GM18861 (cell line): Measurements from ENCODE around the gene ERAP2.
"Not testable (repeated sequence)": the region's sequence is repeated elsewhere in the genome, so short reads cannot be mapped to it uniquely, and the experiment has no call there.

Experiments
- ATAC-seq: cut with Tn5 transposase; IDR thresholded peaks from one replicate; pipeline ENCODE4 v1.9.1; 2021; ENCODE audit not compliant: unreplicated experiment

Gene ERAP2

GRCh38 chr5:96876292-96876850 is at the start of gene ERAP2:
TSS of gene ERAP2 (plus strand) at chr5:96876500. CDS start at chr5:96879686, 3,186 bp downstream.
- ATAC-seq = peak; percentile 49

- ATAC-seq = no peak
Measured at GRCh38 chr5:96829297-96829696, 47.0 kb upstream of the ERAP2 start.

GRCh38 chr5:96834016-96834415 is 42.3 kb upstream of the ERAP2 start:
- ATAC-seq = no peak

GRCh38 chr5:96835791-96836191 is 40.5 kb upstream of the ERAP2 start:
- no peak for ATAC-seq

- no peak for ATAC-seq
Measured at GRCh38 chr5:96836817-96837216, 39.5 kb upstream of the ERAP2 start.

GRCh38 chr5:96837303-96837702 is 39.0 kb upstream of the ERAP2 start:
- no peak for ATAC-seq

GRCh38 chr5:96838201-96839070 is 37.9 kb upstream of the ERAP2 start:
- ATAC-seq = no peak

GRCh38 chr5:96839071-96839592 is 37.2 kb upstream of the ERAP2 start:
- no peak for ATAC-seq

GRCh38 chr5:96841931-96842330 is 34.4 kb upstream of the ERAP2 start:
- ATAC-seq = not testable (repeated sequence)

GRCh38 chr5:96843140-96843539 is 33.2 kb upstream of the ERAP2 start:
- ATAC-seq = no peak

GRCh38 chr5:96844481-96844990 is 31.8 kb upstream of the ERAP2 start:
- ATAC-seq = no peak

GRCh38 chr5:96851312-96852062 is 24.8 kb upstream of the ERAP2 start:
- ATAC-seq = no peak

GRCh38 chr5:96852759-96853158 is 23.5 kb upstream of the ERAP2 start:
- ATAC-seq = no peak

- no peak for ATAC-seq
Measured at GRCh38 chr5:96854067-96854466, 22.2 kb upstream of the ERAP2 start.

- ATAC-seq = no peak
Measured at GRCh38 chr5:96855031-96855872, 21.0 kb upstream of the ERAP2 start.

GRCh38 chr5:96856371-96856770 is 19.9 kb upstream of the ERAP2 start:
- ATAC-seq = no peak

- ATAC-seq = no peak
Measured at GRCh38 chr5:96857454-96857853, 18.8 kb upstream of the ERAP2 start.

GRCh38 chr5:96857924-96858323 is 18.4 kb upstream of the ERAP2 start:
- no peak for ATAC-seq

GRCh38 chr5:96859375-96859774 is 16.9 kb upstream of the ERAP2 start:
- no peak for ATAC-seq

GRCh38 chr5:96861076-96861475 is 15.2 kb upstream of the ERAP2 start:
- ATAC-seq = peak; percentile 84
